Brain microvascular endothelial cell (primary cell): ENCODE measurements around the gene CUX1.

Source experiments
- DNase-seq: peaks from one replicate; pipeline ENCODE4 v3.0.0-alpha.2; 2020
- H3K27ac ChIP-seq: fragments of 250-450 bp; sonication (Bioruptor Pico); 2 replicates; pipeline ENCODE4 v1.5.1; 2020; ENCODE audit warnings: mild to moderate bottlenecking, moderate library complexity
- H3K27me3 ChIP-seq: fragments of 250-450 bp; sonication (Bioruptor Pico); replicated peaks from 2 replicates; pipeline ENCODE4 v1.5.1; 2020; ENCODE audit warnings: mild to moderate bottlenecking
- H3K36me3 ChIP-seq: fragments of 250-450 bp; sonication (Bioruptor Pico); replicated peaks from 2 replicates; pipeline ENCODE4 v1.5.1; 2020; ENCODE audit warnings: mild to moderate bottlenecking
- H3K4me3 ChIP-seq: 2 replicates; pipeline ENCODE4 v1.5.1; 2011; ENCODE audit warnings: low read depth, mild to moderate bottlenecking, control low read depth, low read length, moderate library complexity
- in situ Hi-C: cut with HindIII; loops from 2 replicates; pipeline ENCODE4 v1.10.0; 2017; ENCODE audit warnings: low sequenced_read_pairs, low pct_ligation_motif_present
- TF ChIP-seq, protein P1 (sequence below): IDR thresholded peaks from 2 replicates; pipeline ENCODE4 v1.5.1; 2011; ENCODE audit warnings: low read depth, mild to moderate bottlenecking, moderate library complexity, low read length, control low read depth, inconsistent platforms; ENCODE audit errors: missing control alignments

CUX1 gene

DNA sequence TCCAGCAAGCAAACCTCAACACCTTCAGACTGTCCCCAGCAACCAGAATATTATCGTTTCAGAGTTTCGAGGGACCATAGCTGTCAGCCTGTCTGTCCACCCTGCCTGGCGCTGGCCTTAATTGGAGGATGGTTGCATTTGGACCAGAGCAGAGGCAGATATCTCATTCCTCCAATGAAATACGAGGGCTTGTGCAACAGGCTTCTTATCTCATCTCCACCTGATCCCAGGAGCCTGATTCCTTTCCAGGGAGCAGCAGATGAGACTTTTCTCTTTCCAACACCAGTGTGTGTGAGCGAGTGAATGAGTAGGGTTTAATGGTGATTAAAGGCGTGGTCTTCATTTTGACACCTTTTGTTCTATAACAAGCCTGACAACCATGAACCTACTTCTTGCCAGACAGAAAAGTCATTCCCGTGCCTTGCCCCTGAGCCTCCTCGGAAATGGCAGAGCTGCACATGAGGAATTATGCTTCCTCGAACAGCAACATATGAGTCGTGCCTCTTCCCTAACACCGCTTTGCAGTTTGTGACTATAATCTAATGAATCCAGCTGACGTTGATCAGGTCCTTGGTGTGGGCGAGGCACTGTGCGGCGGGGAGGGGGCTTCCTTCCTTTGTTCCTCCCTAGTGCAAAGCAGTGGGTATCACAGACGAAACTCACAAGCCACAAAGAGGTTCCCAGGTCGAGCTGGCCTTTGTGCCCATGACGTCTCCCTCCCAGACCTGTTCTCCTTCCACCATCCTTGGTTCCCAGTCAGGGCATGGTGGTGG is 147.4 kb downstream of the CUX1 start:
- in situ Hi-C loops, result no loop called here
- no peak for DNase-seq
- H3K27ac ChIP-seq, result no peak overlapping the region
- H3K36me3 ChIP-seq, result no peaks in the 10 kb centered on the region
- TF ChIP-seq, protein P1, sequence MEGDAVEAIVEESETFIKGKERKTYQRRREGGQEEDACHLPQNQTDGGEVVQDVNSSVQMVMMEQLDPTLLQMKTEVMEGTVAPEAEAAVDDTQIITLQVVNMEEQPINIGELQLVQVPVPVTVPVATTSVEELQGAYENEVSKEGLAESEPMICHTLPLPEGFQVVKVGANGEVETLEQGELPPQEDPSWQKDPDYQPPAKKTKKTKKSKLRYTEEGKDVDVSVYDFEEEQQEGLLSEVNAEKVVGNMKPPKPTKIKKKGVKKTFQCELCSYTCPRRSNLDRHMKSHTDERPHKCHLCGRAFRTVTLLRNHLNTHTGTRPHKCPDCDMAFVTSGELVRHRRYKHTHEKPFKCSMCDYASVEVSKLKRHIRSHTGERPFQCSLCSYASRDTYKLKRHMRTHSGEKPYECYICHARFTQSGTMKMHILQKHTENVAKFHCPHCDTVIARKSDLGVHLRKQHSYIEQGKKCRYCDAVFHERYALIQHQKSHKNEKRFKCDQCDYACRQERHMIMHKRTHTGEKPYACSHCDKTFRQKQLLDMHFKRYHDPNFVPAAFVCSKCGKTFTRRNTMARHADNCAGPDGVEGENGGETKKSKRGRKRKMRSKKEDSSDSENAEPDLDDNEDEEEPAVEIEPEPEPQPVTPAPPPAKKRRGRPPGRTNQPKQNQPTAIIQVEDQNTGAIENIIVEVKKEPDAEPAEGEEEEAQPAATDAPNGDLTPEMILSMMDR, result no peak
- no peak overlapping the region for H3K4me3 ChIP-seq
- no peaks in the 10 kb centered on the region for H3K27me3 ChIP-seq

DNA sequence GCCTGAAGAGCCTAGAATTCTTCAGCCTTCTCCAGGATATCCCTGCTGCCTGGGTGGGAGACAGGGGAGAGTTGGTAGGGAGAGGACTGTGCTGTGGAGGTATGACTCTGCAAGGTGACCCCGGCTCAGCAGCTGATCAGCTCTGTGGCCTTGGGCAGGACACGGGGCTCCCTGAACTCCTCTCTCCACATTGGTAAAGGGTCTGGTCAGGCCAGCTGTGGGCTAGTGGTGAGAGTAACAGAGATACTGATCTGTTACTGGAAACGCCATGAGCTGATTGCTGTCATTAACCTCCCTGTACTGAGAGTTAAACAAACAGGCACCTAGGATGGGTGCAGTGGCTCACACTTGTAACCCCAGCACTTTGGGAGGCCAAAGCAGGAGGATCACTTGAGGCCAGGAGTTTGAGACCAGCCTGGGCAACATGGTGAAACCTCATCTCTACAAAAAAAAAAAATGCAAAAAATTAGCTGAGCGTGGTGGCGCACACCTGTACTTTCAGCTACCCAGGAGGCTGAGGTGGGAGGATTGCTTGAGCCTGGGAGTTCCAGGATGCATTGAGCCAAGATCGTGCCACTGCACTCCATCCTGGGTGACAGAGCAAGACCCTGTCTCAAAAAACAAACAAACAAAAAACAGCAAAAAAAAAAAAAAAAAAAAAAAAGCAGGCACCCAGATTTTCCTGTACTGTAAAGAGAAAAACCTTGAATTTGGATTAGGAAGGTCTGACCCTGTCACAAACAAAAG is 151.5 kb downstream of the CUX1 start:
- no peaks in the 10 kb centered on the region for H3K27me3 ChIP-seq
- H3K36me3 ChIP-seq, result no peaks in the 10 kb centered on the region
- H3K27ac ChIP-seq, result no peak overlapping the region
- TF ChIP-seq, protein P1, result no peak
- in situ Hi-C loops, result no loop called here
- no peak for DNase-seq
- H3K4me3 ChIP-seq, result no peak overlapping the region

DNA sequence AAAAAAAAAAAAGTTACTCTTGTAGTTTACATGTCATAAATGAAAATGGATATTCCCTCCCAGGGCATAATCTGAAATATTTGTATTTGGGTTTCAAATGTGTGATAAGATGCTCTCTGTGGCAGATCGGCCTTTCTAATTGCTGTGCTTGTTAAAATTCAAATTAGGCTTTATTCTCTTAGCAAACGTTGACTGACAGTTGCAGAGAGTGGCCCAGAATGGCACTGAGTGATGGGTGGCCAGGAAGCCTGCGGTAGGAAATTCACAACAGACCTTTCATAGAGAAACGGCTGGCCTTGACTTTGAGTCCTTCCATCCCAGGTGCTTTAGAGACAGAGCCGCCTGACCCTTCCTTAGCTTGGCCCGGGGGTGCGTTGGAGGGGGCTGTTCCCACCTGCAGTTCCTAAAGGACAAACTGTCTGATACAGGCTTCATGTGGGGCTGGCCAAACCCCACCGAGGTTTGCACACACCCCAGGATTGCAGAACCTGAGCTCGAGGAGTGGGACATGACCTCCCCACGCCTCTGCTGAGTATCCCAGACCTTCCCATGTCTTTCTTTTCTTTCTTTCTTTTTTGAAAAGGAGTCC is 152.7 kb downstream of the CUX1 start:
- no peak for DNase-seq
- TF ChIP-seq, protein P1, result no peak
- H3K4me3 ChIP-seq, result no peak overlapping the region
- in situ Hi-C loops, result no loop called here
- no peaks in the 10 kb centered on the region for H3K36me3 ChIP-seq
- H3K27me3 ChIP-seq, result no peaks in the 10 kb centered on the region
- no peak overlapping the region for H3K27ac ChIP-seq

DNA sequence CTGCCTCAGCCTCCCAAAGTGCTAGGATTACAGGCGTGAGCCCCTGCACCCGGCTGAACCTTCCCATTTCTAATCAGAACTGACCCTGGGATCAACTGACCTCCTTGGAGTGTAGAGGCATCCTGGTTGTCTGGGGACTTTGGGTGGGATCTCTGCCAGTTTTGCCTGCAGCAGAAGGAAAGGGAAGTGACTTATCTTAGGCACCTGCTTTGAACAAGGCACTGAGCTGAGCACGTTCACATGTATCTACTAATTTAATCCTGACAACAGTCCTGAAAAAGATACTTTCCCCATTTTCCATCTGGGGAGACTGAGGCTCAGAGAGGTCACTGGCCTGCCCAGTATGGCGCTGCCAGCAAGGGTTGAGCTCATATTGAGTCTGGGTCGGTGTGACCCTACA is 153.4 kb downstream of the CUX1 start:
- DNase-seq, result no peak
- H3K4me3 ChIP-seq, result no peak overlapping the region
- no peak overlapping the region for H3K27ac ChIP-seq
- H3K36me3 ChIP-seq, result no peaks in the 10 kb centered on the region
- no peaks in the 10 kb centered on the region for H3K27me3 ChIP-seq
- TF ChIP-seq, protein P1, result no peak
- in situ Hi-C loops, result no loop called here

DNA sequence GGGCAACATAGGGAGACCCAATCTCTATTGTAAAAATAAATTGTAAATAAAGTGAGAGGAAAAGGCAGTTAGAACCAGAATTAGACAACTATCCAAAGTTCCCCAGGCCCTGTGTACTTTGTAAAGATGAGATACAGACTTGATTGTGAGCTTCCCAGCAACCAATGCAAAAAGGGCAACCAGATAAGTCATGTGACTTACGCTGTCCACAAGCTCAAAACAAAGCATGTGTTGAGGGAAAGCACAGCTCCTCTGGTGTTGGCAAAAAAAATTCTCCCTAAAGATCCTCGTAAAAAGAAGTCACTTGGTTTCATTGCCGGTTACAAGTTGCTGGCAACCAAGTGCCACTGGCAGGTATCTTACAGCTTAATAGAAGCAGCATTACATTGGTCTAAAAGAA is 154.0 kb downstream of the CUX1 start:
- TF ChIP-seq, protein P1, result no peak
- Histone ChIP-seq H3K27ac (no peak overlapping the region), H3K4me3 (no peak overlapping the region), H3K36me3 (no peaks in the 10 kb centered on the region), H3K27me3 (no peaks in the 10 kb centered on the region)
- DNase-seq, result no peak
- in situ Hi-C loops, result no loop called here
